8988T (cell line): ENCODE measurements around the gene FAM200C.
"Not testable (repeated sequence)": the region's sequence is repeated elsewhere in the genome, so short reads cannot be mapped to it uniquely, and the experiment has no call there.

Experiments used
- DNase-seq: peaks from one replicate; pipeline ENCODE4 v3.0.0; 2011

Gene FAM200C

DNA sequence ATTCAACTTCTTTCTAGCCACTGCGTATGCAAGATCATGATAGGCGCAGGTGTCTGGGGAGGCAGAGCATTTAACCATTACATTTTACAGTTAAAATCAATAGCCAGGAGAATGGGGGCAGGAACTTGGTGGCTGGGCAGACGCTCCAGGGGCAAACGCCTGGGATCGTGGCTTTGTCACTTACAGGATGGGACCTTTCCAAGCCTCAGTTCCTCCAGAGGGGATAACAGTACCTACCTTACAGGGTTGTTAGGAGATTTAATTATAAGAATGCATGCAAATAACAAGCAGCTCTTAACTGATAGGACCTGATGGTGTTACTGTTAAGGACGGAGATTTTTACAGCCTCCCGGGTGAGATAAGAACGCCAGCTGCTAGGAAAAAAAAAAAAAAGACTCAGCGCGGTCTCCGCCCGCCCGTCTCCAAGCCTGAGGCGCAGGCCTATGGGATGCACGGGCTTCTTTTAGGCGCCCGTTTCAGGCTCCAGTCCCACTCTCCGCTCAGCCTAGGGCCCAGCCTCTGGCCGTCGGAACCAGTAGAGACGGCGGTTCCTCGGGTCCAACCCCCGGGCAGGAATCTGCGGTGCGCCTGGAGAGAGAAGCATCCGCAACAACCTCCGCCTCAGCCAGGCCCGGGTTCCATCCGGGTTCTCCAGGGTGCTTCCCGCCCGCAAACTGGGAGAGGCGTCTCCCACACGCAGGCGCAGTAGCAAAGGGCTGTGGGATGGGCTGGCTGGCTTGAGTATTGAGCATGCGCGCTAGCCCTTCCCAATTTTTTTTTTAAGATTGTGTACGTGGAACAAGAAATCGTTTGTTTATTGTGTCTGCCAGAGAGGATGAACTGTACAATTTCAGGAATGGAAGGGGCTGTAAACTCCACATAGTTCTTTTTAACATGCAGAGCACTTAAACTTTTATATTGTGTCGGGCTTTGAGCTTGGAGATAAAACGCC is at the start of gene FAM200C:
FAM200C (minus strand) TSS at position 653 of the 952 bp plus-strand sequence. CDS start 4,564 bp downstream, outside the sequence.
- peak; percentile 72 for DNase-seq

DNA sequence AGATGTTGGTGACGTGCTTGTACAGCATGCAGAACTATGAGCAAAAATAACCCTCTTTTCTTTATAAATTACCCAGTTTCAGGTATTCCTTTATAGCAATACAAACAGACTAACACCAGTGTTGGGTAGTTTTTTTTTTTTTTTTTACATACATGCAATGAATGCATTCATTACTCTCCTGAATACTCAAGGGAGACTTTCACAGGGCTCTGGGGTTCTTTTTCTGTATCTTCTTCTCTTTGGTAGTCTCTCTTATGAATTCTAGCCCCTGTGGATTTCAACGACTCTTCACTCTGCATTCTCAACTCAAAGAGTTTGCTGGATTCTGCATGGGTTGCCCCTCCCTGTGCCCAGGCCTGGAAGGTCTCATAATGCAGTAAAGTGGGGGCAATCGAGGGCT is 49.6 kb upstream of the FAM200C start:
- DNase-seq, result no peak

- DNase-seq, result no peak
Observed at GRCh38 chr5:160448886-160449285, 49.0 kb upstream of the FAM200C start.

GRCh38 chr5:160445751-160446150 is 45.9 kb upstream of the FAM200C start:
- no peak for DNase-seq

- no peak for DNase-seq
Observed at GRCh38 chr5:160445132-160445531, 45.3 kb upstream of the FAM200C start.

GRCh38 chr5:160444407-160444806 is 44.6 kb upstream of the FAM200C start:
- no peak for DNase-seq

- DNase-seq, result no peak
Observed at GRCh38 chr5:160442824-160443431, 43.1 kb upstream of the FAM200C start.

DNA sequence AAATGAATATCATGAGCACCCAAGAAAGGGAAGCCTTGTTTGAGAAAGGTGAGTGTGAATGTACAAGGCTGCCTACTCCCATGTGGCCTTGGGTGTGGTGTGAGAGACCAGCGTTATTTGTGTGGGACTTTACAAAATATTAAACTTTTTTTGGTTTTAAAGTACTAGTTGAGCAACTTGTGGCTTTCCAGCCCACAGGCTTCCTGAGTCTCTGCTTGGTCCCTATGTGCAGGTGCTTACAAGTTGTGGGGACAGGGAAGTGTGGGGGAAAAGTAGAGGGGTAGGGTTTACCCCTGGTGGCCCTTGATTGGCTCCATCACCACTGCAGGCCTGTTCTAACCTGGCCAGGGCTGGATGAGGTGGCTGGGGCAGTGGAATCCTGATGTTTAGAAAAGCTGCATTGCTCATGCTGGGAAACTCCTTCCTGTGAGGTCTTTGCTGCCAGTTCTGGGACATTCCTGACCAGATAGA is 41.5 kb upstream of the FAM200C start:
- no peak for DNase-seq

DNA sequence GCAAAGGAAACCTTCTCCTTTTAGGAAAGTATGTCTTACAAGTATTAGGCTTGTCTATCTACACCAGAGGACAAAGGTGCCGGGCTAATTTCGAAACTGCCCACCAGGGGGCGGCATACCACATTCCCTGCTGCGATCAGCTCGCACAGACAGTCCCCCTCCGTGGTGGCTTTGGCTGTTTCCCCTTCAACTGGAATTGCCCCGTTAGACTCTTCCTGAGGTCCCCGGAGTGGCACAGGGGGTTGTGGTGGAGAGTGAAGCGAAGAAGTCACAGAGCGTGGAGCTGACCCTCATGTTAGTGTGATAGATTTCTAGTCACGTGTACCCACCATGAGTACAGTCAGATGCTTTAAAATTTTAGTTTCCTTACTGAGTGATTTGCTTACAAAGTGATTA is 39.3 kb upstream of the FAM200C start:
- peak; percentile 53 for DNase-seq

DNA sequence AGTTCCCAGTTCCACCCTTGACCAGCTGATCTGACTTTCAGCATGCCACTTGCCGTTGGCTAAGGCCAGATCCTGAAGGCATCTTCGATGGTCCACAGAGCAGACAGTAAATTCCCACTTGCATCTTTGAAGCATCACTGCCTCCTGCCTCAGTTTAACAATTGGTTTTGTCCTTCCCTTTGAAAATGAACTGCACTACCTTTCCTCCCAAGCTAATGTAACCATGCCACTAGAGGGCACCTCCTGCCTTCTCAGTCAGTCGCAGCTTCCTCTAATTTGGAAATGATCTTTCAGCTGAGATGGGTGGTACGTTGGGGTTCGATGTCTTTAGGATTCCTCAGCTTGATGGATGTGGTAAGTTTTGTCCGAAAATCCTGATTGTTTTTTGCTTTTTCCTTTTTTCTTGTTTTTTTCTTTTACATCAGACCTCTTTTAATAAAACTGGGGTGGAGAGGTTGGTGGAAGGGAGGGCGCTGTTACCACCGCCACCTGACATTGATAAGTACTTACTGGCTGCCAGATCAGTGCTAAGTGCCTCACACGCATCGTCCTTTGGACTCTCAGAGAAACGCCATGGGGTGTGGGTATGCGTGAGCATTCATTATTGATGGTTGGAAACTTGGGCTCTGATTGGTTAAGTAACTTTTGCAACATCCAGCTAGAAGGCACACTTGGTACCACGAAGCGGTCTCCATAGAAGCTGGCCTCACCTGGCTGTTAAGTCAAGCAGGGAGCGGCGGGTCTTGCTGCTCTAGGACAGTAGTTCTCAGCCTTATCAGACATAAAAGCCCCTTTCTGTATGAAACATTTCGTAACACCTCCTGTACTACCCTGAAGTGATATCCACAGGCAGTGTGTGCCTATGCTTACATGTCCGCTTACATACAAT is 38.7 kb upstream of the FAM200C start:
- no peak for DNase-seq

GRCh38 chr5:160437271-160437670 is 37.4 kb upstream of the FAM200C start:
- no peak for DNase-seq

DNA sequence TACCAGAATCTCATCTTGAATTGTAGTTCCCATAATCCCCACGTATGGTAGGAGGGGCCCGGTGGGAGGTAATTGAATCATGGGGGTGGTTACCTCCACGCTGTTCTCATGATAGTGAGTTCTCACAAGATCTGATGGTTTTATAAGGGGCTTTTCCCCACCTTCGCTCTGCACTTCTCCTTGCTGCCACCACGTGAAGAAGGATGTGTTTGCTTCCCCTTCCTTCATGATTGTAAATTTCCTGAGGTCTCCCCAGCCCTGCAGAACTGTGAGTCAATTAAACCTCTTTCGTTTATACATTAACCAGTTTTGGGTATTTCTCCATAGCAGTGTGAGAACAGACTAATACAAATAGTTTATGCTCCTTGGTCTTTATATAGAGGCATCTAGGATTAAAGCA is 36.8 kb upstream of the FAM200C start:
- DNase-seq, result not testable (repeated sequence)

GRCh38 chr5:160436017-160436416 is 36.2 kb upstream of the FAM200C start:
- DNase-seq, result no peak

DNA sequence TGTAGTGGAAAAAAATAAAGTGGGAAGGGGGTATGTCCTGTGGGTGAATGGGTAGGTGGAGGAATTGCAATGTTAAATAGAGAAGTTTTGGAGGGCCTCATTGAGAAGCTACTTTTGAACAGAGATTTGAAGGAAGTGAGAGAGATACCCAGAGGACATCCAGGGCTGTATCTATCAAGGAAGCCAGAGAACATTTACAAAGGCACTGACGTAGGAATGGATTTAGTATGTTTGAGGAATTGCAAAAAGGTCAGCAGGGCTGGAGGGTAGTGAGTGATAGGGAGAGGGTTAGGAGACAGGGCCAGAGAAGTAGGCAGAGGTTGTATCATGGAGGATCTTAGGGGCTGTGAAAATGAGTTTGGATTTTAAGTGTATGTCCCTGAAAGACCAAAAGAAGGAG is 35.7 kb upstream of the FAM200C start:
- DNase-seq, result no peak

- DNase-seq, result no peak
Observed at GRCh38 chr5:160434022-160434531, 34.2 kb upstream of the FAM200C start.

- DNase-seq, result no peak
Observed at GRCh38 chr5:160432787-160433186, 32.9 kb upstream of the FAM200C start.

GRCh38 chr5:160432196-160432595 is 32.3 kb upstream of the FAM200C start:
- DNase-seq, result no peak

DNA sequence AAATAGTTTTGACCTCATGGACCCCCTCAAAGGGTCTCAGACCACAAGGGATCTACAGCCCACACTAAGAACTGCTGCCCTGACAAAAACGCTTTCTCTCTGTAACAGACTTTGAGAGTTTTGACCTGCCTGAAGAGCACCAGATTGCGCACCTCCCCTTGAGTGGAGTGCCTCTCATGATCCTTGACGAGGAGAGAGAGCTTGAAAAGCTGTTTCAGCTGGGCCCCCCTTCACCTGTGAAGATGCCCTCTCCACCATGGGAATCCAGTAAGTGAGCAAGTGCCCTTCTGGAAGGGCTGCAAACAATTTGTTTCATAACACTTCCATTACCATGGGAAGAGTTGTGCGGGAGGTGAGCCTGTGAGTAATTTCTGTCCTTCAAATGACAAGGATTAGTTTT is 27.8 kb upstream of the FAM200C start:
- DNase-seq, result no peak

- no peak for DNase-seq
Observed at GRCh38 chr5:160423099-160423498, 23.2 kb upstream of the FAM200C start.

- no peak for DNase-seq
Observed at GRCh38 chr5:160421625-160422258, 21.9 kb upstream of the FAM200C start, which contains the start of gene PTTG1. TSS of gene PTTG1 (plus strand) at chr5:160421855. CDS start at chr5:160422313, 458 bp downstream.

DNA sequence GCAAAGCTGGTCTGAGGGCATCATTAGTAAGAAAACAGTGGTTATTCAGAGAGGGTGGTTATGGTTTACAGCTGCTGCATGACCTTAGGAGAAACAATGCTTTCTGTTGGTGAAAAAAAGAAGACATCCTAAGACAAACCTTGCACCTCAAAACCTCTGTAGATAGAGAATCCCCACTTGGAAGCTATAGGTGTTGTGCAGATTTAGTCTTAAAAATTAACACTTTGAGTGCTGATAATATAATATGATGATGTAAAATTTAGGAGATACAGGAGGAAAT is 20.4 kb upstream of the FAM200C start:
- DNase-seq, result no peak
